ENCODE results near the gene MATCAP1. TPM values are rescaled to one million over a fixed set of nuclear protein-coding genes. Genes with fewer than 3 reads are reported as not detected.

Gene MATCAP1
- 10 to 100 TPM; 13.9 to 93.4 (median 55.0) TPM for total RNA-seq

DNA sequence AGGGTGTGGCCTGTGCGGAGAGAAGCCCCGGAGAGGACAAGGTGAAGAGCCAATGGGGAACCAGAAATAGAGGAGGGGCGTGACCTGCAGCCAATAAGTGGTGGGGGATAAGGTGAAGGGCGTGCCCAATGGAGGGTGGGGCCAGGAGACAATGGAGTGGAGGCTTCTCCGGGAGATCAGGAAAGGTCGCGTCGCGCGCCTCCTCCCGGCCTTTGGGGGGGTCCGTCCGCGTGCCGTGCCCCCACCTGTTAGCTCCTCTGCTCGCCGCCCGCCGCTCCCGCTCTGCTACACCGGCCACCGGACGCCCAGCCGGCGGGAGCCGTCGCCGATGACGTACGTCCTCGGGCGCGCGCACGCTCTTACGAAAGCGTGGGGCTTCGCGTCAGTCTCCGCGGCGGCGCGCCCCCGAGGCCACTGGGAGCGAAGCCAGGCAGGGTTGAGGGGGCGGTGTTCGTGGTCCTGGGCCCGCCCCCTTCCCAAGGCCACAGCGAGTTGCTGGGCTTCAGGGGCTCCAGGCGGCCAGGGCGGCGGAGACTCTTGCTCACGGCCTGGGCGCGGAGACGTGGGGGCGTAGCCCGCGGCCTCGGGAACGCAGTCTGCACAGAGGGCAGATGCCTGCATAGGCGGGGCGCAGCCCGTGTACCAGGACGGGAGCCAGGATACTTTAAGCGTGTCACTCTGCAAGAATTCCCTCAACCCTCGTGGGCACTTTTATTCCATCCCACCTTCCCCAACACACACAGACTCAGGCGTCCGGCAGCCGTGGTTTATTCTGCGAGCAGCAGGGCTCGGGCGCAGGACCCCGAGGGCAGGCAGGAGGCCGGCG is at the start of gene MATCAP1:
Gene MATCAP1 (minus strand): TSS at position 337 of the 826 bp plus-strand sequence. CDS start 3,353 bp downstream, outside the sequence.
- WGBS, 10 experiments = 0% methylated on average over 3 to 37 of the region's 77 CpGs; no CpG with 5 or more reads in 7 of the 10 experiments
- in situ Hi-C loops (cut with MboI; ENCODE audit: low pct_unique_long_range_greater_than_20kb in 2 of 9, low sequenced_read_pairs in 9 of 9, unreplicated experiment in 9 of 9) = no loop called here
- Histone ChIP-seq H3K4me1 (replicated peaks in 1 of 2) (peaks cover 15 to 21% of the 10 kb centered on the region in 2 donors), H3K4me3 (peak within 1 kb of the TSS; percentile 81 to 92 (median 86)), H3K27ac (peak within 1 kb of the TSS; percentile 99)
- ATAC-seq (replicated peaks in 6 of 8) = peak; percentile 81 to 88 (median 86)

DNA sequence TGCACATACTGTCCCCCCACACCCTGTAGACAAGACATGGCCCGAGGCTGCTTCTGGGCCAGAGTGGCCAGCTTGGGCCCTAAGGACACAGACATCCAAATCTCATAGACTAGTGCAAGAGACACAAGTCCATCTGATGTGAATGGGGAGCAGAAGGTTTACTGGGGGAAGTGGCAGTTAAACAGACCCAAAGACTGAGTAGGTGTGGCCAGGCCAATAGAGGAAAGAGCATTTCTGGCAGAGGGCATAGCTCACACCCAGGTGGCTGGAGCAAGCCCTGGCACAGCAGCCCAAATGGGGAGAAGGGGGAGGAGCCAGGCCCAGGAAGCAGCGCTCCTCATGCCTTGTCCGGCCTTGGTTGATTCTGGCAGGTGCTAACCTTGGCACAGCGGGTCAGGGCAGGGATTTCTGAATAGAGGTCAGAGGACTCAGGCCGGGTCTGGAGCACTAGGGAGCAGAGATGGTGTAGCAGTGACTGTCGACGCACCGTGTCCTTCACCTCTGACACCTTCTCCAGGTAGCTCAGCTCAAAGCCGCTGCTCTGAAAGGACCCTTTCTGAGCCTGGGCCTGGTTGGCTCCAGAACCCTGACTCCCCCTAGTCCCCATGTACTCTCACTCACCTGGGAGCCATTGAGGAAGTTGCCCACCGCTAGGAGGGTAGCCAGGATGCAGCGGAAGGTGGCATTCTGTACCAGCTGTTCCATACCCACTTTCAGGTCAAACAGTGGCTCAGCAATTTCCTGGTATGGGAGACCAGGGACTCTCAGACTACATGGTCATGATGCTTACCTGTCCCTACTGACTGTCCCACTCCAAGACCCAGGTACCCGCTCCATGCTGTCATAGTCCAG is 47.3 kb upstream of the MATCAP1 start:
- peaks cover 10 to 14% of the 10 kb centered on the region in 2 donors for H3K4me1 ChIP-seq (replicated peaks in 1 of 2)
- 89 to 100% (median 100%) methylated on average over 1 to 7 of the region's 12 CpGs; no CpG with 5 or more reads in 4 of the 10 experiments for WGBS, 10 experiments

DNA sequence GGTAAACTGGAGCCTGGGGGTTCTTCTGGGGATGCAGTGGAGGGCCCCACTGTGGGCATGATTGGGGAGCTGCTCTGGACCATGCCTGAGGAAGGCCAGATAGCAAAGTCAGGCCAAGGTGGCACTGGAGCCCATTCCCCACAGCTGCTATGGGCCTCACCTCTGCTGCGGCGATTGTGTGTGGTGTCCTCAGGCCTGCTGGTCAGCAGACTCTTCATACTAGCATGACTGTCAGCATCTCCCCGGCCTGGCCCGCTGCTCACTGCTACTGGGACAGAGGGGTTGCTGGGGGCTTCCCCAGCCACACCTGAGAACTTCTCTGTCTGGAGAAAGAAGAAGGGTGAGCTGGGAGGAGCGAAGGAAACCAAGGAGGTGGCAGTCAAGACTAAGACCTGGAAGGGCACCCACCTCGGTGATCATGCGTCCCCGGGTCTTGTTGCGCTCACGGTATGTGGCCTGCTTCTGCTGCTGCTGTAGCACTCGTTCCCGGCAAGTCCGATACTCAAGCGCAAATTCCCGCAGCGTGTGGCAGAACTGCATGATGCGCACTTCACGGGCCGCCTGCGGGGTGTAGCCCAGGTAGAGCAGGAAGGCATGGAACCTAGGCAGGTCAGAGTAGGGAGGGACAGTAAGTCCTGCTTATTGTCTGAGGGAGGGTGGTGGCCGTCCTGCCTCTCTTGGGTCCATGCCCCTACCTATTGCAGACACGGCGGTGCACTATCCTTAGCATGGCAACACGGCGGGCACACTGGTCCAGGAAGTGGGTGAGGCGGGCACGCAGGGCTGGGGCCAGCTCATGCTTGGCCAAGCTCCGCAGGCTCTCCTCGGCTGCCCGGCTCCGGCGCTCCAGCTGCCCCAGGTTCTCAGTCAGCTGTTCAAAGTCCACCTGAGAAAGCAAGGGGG is 46.4 kb upstream of the MATCAP1 start:
- Histone ChIP-seq H3K27ac (no peak overlapping the region), H3K4me1 (replicated peaks in 1 of 2) (peaks cover 11 to 12% of the 10 kb centered on the region in 2 donors), H3K4me3 (no peak overlapping the region)
- 75 to 100% (median 94%) methylated on average over 2 to 11 of the region's 32 CpGs; no CpG with 5 or more reads in 4 of the 10 experiments for WGBS, 10 experiments
- no peak for ATAC-seq (replicated peaks in 6 of 8)
- in situ Hi-C loops (cut with MboI; ENCODE audit: low pct_unique_long_range_greater_than_20kb in 2 of 9, low sequenced_read_pairs in 9 of 9, unreplicated experiment in 9 of 9) = loop anchor here in 1 of 9 experiments (25.0 kb wide), 1 partner anchor 182 kb away; the partner anchor contains the start of gene ZDHHC1

More for the DNA sequence above, 47.3 kb upstream of the MATCAP1 start:
- Histone ChIP-seq H3K27ac (no peak overlapping the region), H3K4me3 (no peak overlapping the region)
- in situ Hi-C loops (cut with MboI; ENCODE audit: low pct_unique_long_range_greater_than_20kb in 2 of 9, low sequenced_read_pairs in 9 of 9, unreplicated experiment in 9 of 9) = loop anchor here in 1 of 9 experiments (25.0 kb wide), 1 partner anchor 181 kb away; the partner anchor contains the start of gene ZDHHC1
- ATAC-seq (replicated peaks in 6 of 8) = no peak

DNA sequence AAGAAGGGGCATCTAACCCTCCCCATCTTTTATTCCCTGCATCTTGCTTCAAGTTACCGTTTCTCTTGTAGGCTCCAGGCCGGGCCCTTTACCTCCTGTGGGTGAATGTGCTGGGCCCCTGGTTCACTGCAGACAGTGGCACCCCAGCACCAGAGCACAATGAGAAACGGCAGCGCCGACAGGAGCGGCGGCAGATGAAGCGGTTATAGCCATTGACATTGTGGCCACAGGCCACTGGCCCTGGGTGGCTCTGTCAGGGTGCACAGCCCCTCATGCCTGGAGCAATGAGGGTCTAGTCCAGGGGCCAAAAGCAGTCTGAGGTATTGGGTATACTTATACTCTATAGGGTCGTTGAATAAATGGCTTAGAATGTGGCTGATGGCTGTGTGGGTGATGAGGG is 45.1 kb upstream of the MATCAP1 start:
- in situ Hi-C loops (cut with MboI; ENCODE audit: low pct_unique_long_range_greater_than_20kb in 2 of 9, low sequenced_read_pairs in 9 of 9, unreplicated experiment in 9 of 9) = loop anchor here in 1 of 9 experiments (25.0 kb wide), 1 partner anchor 183 kb away; the partner anchor contains the start of gene ZDHHC1
- ATAC-seq (replicated peaks in 6 of 8) = no peak
- WGBS, 10 experiments = 97 to 100% (median 98%) methylated on average over 3 to 6 of the region's 9 CpGs; no CpG with 5 or more reads in 7 of the 10 experiments
- H3K4me1 ChIP-seq (replicated peaks in 1 of 2) = peaks cover 11 to 12% of the 10 kb centered on the region in 2 donors
- H3K4me3 ChIP-seq = no peak overlapping the region
- no peak overlapping the region for H3K27ac ChIP-seq

DNA sequence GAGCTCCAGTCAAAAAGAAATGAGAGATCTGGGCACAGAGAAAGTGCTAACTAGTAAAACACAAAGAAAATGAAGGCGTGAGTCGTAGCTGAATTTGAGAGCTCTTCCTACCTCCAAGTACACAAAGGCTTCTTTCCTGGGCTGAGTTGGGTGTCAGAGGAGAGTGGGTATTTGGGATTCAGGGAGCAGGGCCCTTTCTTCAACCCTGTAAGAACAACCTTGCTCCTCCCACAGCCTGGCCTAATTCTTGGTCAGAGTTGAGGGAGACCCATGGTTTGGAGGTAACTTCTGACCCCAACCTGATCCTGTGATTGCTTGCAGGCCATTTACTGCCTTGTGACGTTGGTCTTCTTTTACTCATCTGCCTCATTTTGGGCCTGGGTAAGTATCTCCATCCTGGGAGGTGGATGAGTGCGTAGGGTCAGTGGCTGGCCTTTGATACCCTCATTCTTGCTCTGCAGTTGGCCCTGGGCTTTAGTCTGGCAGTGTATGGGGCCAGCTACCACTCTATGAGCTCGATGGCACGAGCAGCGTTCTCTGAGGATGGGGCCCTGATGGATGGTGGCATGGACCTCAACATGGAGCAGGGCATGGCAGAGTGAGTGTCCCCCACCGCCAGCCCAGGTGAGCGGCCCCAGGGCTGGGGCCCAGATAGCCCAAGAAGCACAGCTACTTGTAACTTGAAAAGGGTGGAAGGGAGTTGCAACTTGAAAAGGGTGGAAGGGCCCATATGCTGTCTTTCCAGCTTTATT is 44.4 kb upstream of the MATCAP1 start:
- no peak for ATAC-seq (replicated peaks in 6 of 8)
- H3K4me1 ChIP-seq (replicated peaks in 1 of 2) = peaks cover 11 to 12% of the 10 kb centered on the region in 2 donors
- H3K27ac ChIP-seq = peak overlapping the region; percentile 94 to 96
- in situ Hi-C loops (cut with MboI; ENCODE audit: low pct_unique_long_range_greater_than_20kb in 2 of 9, low sequenced_read_pairs in 9 of 9, unreplicated experiment in 9 of 9) = loop anchor here in 1 of 9 experiments (25.0 kb wide), 1 partner anchor 184 kb away; the partner anchor contains the start of gene ZDHHC1
- 60 to 100% (median 91%) methylated on average over 1 to 6 of the region's 9 CpGs; no CpG with 5 or more reads in 4 of the 10 experiments for WGBS, 10 experiments
- peak overlapping the region; percentile 69 to 99 (median 93) for H3K4me3 ChIP-seq

DNA sequence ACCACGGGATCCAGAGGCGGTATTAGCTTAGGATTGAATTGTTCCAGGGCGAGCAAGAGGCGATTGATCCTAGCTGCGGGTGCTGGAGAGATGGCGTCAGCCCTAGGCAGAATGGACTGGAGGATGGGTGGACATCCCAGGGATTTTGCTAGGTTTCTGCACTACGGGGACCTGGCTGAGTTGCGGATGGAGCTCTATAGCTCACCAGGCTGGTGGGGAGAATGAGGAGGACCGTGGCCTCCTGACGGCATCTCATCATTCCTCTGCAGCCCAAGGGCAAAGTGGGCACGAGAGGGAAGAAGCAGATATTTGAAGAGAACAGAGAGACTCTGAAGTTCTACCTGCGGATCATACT is 43.8 kb upstream of the MATCAP1 start:
- Histone ChIP-seq H3K27ac (peak overlapping the region; percentile 94 to 96), H3K4me1 (replicated peaks in 1 of 2) (peaks cover 11 to 12% of the 10 kb centered on the region in 2 donors), H3K4me3 (peak overlapping the region; percentile 69 to 99 (median 93))
- in situ Hi-C loops (cut with MboI; ENCODE audit: low pct_unique_long_range_greater_than_20kb in 2 of 9, low sequenced_read_pairs in 9 of 9, unreplicated experiment in 9 of 9) = loop anchor here in 1 of 9 experiments (25.0 kb wide), 1 partner anchor 185 kb away; the partner anchor contains the start of gene ZDHHC1
- no peak for ATAC-seq (replicated peaks in 6 of 8)
- 0 to 63% (median 16%) methylated on average over 1 to 7 of the region's 12 CpGs; no CpG with 5 or more reads in 4 of the 10 experiments for WGBS, 10 experiments

DNA sequence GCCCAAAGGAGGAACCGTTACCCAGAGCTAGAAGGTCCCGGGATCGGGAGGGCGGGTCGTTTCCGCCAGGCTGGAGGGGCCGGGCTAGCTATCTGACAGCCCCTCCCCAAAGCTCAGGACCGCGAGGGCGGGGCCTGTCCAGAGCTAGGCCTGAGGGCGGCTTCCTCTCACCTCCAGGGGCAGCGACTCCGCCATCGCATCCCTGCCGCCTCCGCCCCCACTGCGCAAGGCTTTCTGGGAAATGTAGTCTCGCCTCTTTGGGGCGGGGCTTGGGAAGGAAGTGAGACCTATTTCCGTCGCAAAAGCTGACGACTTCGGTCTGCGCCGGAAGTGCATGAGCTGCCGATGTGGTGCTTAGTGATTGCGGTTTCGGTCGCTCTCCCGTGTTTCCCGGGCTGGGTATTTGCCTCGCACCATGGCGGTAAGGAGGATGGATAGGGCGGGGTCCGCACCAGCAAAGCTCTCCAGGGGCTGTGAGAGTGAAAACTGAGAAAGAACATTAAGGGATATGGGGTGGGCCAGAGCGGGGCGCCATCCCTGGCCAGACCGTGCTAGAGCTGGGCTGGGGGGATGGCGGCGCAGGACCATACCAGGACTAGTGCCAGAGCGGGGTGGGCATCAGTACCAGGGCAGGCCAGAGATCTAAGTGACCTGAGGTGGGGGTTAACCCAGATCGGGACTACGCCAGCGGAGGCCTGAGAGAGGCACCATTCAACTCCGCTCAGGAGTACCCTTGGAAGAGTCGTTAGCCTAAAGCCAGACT is 43.2 kb upstream of the MATCAP1 start, which contains the start of gene TMEM208:
Gene TMEM208 (plus strand): TSS at position 327 of the 763 bp plus-strand sequence. CDS start 89 bp downstream, at position 416.
- peaks cover 11 to 12% of the 10 kb centered on the region in 2 donors for H3K4me1 ChIP-seq (replicated peaks in 1 of 2)
- peak within 1 kb of the TSS; percentile 94 to 96 for H3K27ac ChIP-seq
- peak; percentile 88 to 96 (median 90) for ATAC-seq (replicated peaks in 6 of 8)
- 0 to 3% (median 0%) methylated on average over 4 to 12 of the region's 46 CpGs; no CpG with 5 or more reads in 4 of the 10 experiments for WGBS, 10 experiments
- peak within 1 kb of the TSS; percentile 69 to 99 (median 93) for H3K4me3 ChIP-seq
- in situ Hi-C loops (cut with MboI; ENCODE audit: low pct_unique_long_range_greater_than_20kb in 2 of 9, low sequenced_read_pairs in 9 of 9, unreplicated experiment in 9 of 9) = loop anchor here in 1 of 9 experiments (25.0 kb wide), 1 partner anchor 185 kb away; the partner anchor contains the start of gene ZDHHC1

DNA sequence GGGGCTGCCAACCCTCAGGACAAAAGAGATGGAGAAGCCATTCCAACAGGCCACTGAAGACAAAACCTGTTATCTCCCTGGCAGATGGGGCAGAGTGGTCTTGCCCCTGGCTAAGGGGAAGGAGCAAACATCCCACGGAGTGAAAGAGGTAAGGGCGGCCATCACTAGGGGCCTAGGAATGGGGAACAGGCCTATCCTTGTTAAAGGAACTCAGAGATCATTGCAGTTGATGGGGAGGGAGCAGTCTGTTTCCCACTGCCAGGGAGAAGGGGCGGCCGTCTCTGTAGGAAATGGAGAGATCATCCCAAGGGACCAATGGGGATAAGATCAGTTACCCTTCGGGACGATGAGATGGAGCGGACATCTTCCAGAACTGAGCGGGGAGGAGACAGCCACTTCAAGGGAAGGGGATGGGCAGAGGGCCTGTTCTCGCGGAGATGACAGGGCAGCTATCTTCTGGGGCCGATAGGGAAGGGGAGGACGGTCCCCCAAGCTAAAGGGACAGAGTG is 42.6 kb upstream of the MATCAP1 start:
- in situ Hi-C loops (cut with MboI; ENCODE audit: low pct_unique_long_range_greater_than_20kb in 2 of 9, low sequenced_read_pairs in 9 of 9, unreplicated experiment in 9 of 9) = loop anchor here in 1 of 9 experiments (25.0 kb wide), 1 partner anchor 186 kb away; the partner anchor contains the start of gene ZDHHC1
- no peak for ATAC-seq (replicated peaks in 6 of 8)
- 0 to 9% (median 1%) methylated on average over 1 to 10 of the region's 12 CpGs; no CpG with 5 or more reads in 5 of the 10 experiments for WGBS, 10 experiments
- peaks cover 11 to 12% of the 10 kb centered on the region in 2 donors for H3K4me1 ChIP-seq (replicated peaks in 1 of 2)
- H3K27ac ChIP-seq = peak overlapping the region; percentile 63 to 66
- peak overlapping the region; percentile 69 to 99 (median 93) for H3K4me3 ChIP-seq

DNA sequence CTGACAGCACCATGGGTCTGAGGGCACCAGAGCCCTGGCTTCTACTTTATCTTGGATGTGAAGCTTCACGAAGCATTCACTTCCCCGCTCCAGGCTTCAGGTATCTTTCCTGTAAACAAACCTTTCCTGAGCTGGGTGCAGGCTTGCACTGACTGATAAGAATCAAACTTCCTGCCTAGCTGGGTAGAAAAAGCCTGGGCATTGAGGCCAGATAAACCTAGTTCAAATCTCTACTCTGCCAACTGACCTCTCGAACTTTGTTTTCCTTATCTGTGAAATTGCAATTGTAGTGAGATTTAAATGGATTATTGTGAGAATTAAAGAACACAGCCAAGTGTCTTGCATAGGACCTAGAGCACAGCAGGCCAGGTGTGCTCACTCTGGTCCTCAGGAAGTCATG is 40.2 kb upstream of the MATCAP1 start:
- in situ Hi-C loops (cut with MboI; ENCODE audit: low pct_unique_long_range_greater_than_20kb in 2 of 9, low sequenced_read_pairs in 9 of 9, unreplicated experiment in 9 of 9) = no loop called here

More for the DNA sequence above, 40.2 kb upstream of the MATCAP1 start:
- Histone ChIP-seq H3K4me1 (replicated peaks in 1 of 2) (peaks cover 11 to 12% of the 10 kb centered on the region in 2 donors), H3K4me3 (no peak overlapping the region), H3K27ac (no peak overlapping the region)
- WGBS, 10 experiments = 40 to 89% (median 83%) methylated on average over 1 to 3 of the region's 3 CpGs; no CpG with 5 or more reads in 5 of the 10 experiments
- ATAC-seq (replicated peaks in 6 of 8) = no peak
